Esophagus mucosa (tissue), 1 donor: ENCODE measurements around the gene SORCS2. TPM values are rescaled to one million over a fixed set of nuclear protein-coding genes. Genes with fewer than 3 reads are reported as not detected.

Experiments
- ATAC-seq: fragments of 200-7000 bp; cut with Tn5 transposase; one replicate; pipeline ENCODE4 v1.9.1; 2020
- total RNA-seq: library from RNA; stranded (reverse); gene quantifications from one replicate; pipeline ENCODE4 v1.2.4, GENCODE V29; 2023
- donor health status: DM: yes; HTN: yes; CAD: no.

The SORCS2 gene
- total RNA-seq, 1 donor from 2014 or later, result 5.0 TPM

GRCh38 chr4:7307394-7308099 is 115.2 kb downstream of the SORCS2 start:
- no peak for ATAC-seq

GRCh38 chr4:7309181-7309580 is 116.8 kb downstream of the SORCS2 start:
- no peak for ATAC-seq

- ATAC-seq, result no peak
Measured at GRCh38 chr4:7309636-7310390, 117.5 kb downstream of the SORCS2 start.

- no peak for ATAC-seq
Measured at GRCh38 chr4:7310451-7310850, 118.1 kb downstream of the SORCS2 start.

GRCh38 chr4:7311205-7311604 is 118.9 kb downstream of the SORCS2 start:
- no peak for ATAC-seq

- ATAC-seq, result no peak
Measured at GRCh38 chr4:7312691-7313090, 120.4 kb downstream of the SORCS2 start.

GRCh38 chr4:7313347-7313811 is 121.0 kb downstream of the SORCS2 start:
- ATAC-seq, result no peak

GRCh38 chr4:7313991-7314390 is 121.7 kb downstream of the SORCS2 start:
- no peak for ATAC-seq

GRCh38 chr4:7315286-7315685 is 122.9 kb downstream of the SORCS2 start:
- ATAC-seq, result no peak

GRCh38 chr4:7315935-7316334 is 123.6 kb downstream of the SORCS2 start:
- ATAC-seq, result no peak

- ATAC-seq, result no peak
Measured at GRCh38 chr4:7319024-7319423, 126.7 kb downstream of the SORCS2 start.

GRCh38 chr4:7320206-7320797 is 128.0 kb downstream of the SORCS2 start:
- no peak for ATAC-seq

GRCh38 chr4:7322166-7322991 is 130.0 kb downstream of the SORCS2 start:
- ATAC-seq, result no peak

- ATAC-seq, result no peak
Measured at GRCh38 chr4:7323461-7323871, 131.1 kb downstream of the SORCS2 start.

- peak; percentile 25 for ATAC-seq
Measured at GRCh38 chr4:7323872-7324650, 131.7 kb downstream of the SORCS2 start.

GRCh38 chr4:7324651-7325121 is 132.3 kb downstream of the SORCS2 start:
- no peak for ATAC-seq

- no peak for ATAC-seq
Measured at GRCh38 chr4:7325541-7325940, 133.2 kb downstream of the SORCS2 start.

- ATAC-seq, result no peak
Measured at GRCh38 chr4:7326306-7326692, 134.0 kb downstream of the SORCS2 start.

- no peak for ATAC-seq
Measured at GRCh38 chr4:7326693-7327340, 134.5 kb downstream of the SORCS2 start.

GRCh38 chr4:7327341-7327885 is 135.1 kb downstream of the SORCS2 start:
- no peak for ATAC-seq
